Parathyroid adenoma (tissue), 2 donors: Measurements from ENCODE around the gene ATP8B3.

Experiments used
- H2AFZ ChIP-seq: fragments of 300-600 bp; sonication (generic); one replicate; pipeline ENCODE4 v1.7.0; 2017; ENCODE audit warnings: antibody characterized with exemption, mild to moderate bottlenecking
- H3K27ac ChIP-seq: fragments of 300-600 bp; sonication (generic); one replicate; pipeline ENCODE4 v1.7.0; 2017
- H3K27me3 ChIP-seq: fragments of 300-600 bp; sonication (generic); one replicate; pipeline ENCODE4 v1.7.0; 2017; ENCODE audit warnings: low read length; ENCODE audit not compliant: control insufficient read depth, insufficient read depth
- H3K36me3 ChIP-seq: fragments of 300-600 bp; sonication (generic); one replicate; pipeline ENCODE4 v1.7.0; 2017; ENCODE audit warnings: low read length; ENCODE audit not compliant: control insufficient read depth, insufficient read depth
- H3K4me1 ChIP-seq: fragments of 300-600 bp; sonication (generic); one replicate; pipeline ENCODE4 v1.7.0; 2017; ENCODE audit warnings: control low read depth
- H3K4me2 ChIP-seq: fragments of 300-600 bp; sonication (generic); one replicate; pipeline ENCODE4 v1.7.0; 2017; ENCODE audit warnings: low read length
- H3K4me3 ChIP-seq: fragments of 300-600 bp; sonication (generic); one replicate; pipeline ENCODE4 v1.7.0; 2017; ENCODE audit warnings: low read depth, low read length
- H3K79me2 ChIP-seq: fragments of 300-600 bp; sonication (generic); one replicate; pipeline ENCODE4 v1.7.0; 2017; ENCODE audit warnings: control low read depth
- H3K9ac ChIP-seq: fragments of 300-600 bp; sonication (generic); one replicate; pipeline ENCODE4 v1.7.0; 2017; ENCODE audit warnings: mild to moderate bottlenecking
- H3K9me3 ChIP-seq: fragments of 300-600 bp; sonication (generic); one replicate; pipeline ENCODE4 v1.7.0; 2017; ENCODE audit warnings: low read length; ENCODE audit not compliant: control insufficient read depth
- TF ChIP-seq, protein P1 (sequence below): fragments of 300-600 bp; sonication (generic); IDR thresholded peaks from one replicate; pipeline ENCODE4 v1.7.0; 2017; ENCODE audit warnings: antibody characterized with exemption, mild to moderate bottlenecking
- donor health status: primary hyperparathyroidism.

Gene ATP8B3

DNA sequence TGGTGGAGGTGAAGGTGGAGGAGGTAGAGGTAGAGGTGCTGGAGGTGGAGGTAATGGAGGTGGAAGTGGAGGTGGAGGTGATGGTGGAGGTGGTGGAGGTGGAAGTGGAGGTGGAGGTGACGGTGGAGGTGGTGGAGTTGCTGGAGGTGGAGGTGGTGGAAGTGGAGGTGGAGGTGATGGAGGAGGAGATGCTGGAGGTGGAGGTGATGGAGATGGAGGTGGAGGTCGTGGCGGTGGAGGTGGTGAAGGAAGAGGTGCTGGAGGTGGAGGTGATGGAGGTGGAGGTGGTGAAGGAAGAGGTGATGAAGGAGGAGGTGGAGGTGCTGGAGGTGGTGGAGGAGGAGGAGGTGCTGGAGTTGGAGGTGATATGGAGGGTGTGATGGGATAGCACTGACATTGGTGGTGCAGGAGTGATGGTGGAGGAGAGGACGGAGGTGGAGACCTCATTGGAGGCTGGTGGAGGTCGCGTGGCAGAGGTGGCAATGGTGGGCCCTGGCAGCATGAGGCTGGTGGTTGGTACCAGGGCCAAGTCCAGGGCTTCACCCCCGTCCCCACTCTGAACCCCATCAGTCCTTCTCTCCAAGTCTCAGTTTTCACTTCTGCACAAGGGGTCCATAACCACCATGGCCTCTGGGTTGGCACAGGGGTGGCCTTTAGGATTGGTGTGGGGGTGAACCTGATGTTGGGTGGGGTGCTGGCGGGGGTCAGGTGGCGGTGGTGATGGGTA is 43.0 kb downstream of the ATP8B3 start:
- H3K36me3 ChIP-seq, result no peaks in the 10 kb centered on the region
- TF ChIP-seq, protein P1, sequence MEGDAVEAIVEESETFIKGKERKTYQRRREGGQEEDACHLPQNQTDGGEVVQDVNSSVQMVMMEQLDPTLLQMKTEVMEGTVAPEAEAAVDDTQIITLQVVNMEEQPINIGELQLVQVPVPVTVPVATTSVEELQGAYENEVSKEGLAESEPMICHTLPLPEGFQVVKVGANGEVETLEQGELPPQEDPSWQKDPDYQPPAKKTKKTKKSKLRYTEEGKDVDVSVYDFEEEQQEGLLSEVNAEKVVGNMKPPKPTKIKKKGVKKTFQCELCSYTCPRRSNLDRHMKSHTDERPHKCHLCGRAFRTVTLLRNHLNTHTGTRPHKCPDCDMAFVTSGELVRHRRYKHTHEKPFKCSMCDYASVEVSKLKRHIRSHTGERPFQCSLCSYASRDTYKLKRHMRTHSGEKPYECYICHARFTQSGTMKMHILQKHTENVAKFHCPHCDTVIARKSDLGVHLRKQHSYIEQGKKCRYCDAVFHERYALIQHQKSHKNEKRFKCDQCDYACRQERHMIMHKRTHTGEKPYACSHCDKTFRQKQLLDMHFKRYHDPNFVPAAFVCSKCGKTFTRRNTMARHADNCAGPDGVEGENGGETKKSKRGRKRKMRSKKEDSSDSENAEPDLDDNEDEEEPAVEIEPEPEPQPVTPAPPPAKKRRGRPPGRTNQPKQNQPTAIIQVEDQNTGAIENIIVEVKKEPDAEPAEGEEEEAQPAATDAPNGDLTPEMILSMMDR, result no peak
- H3K4me1 ChIP-seq, result no peaks in the 10 kb centered on the region
- no peak overlapping the region for H3K4me2 ChIP-seq
- H3K4me3 ChIP-seq, result no peak overlapping the region
- no peak overlapping the region for H3K9ac ChIP-seq
- H3K9me3 ChIP-seq, result no peaks in the 10 kb centered on the region
- peaks cover 16% of the 10 kb centered on the region for H3K27me3 ChIP-seq
- no peak overlapping the region for H2AFZ ChIP-seq
- H3K79me2 ChIP-seq, result no peaks in the 10 kb centered on the region
- no peak overlapping the region for H3K27ac ChIP-seq

DNA sequence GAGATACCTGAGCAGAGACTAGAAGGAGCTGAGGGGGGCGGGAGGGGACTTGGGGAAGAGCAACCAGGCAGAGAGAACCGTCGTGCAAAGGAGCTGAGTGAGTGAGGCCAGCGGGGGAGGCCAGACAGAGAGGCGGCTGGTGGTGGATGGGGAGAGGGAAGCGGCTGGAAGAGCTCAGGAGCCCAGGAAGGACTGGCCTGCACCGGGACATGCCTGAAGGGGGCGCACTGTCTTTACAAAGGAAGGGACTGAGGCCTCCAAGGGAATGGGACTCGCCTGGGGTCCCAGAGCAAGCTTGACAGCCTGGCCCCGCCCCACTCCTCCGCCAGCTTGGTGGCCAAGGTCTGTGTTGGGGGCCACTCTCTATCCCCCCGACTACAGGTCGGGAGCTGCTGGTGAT is 43.8 kb downstream of the ATP8B3 start:
- Histone ChIP-seq H3K4me3 (no peak overlapping the region), H3K36me3 (no peaks in the 10 kb centered on the region), H3K27ac (no peak overlapping the region), H3K9me3 (no peaks in the 10 kb centered on the region), H3K4me1 (no peaks in the 10 kb centered on the region), H3K79me2 (no peaks in the 10 kb centered on the region), H3K9ac (no peak overlapping the region), H3K27me3 (peaks cover 16% of the 10 kb centered on the region), H3K4me2 (no peak overlapping the region), H2AFZ (no peak overlapping the region)
- TF ChIP-seq, protein P1, result no peak

DNA sequence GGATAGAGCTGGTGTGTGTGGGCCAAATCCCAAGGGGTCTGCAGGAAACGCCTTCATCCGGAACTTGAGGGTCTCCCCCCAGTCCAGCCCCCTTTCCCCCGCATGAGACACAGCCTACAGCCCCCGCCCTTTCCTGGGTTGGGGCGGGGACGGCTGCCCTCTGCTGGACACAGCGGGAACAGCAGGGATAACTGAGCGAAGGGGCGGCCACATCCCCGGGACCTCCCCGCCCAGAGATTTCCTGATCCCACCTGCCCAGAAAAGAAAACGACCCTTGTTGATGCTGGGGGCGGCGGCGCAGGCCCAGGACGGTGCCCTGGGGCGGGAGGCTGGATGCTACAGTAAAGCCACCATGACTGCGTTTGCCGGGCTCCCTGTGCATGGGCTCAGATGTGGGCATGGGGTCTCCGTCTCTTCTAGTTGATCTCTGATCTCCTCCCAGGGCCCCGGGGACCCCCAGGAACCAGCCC is 44.6 kb downstream of the ATP8B3 start:
- Histone ChIP-seq H3K79me2 (no peaks in the 10 kb centered on the region), H3K4me3 (no peak overlapping the region), H3K9ac (no peak overlapping the region), H3K9me3 (no peaks in the 10 kb centered on the region), H3K36me3 (no peaks in the 10 kb centered on the region), H3K27ac (no peak overlapping the region), H3K4me1 (no peaks in the 10 kb centered on the region), H3K27me3 (peaks cover 16% of the 10 kb centered on the region), H2AFZ (no peak overlapping the region), H3K4me2 (no peak overlapping the region)
- TF ChIP-seq, protein P1, result peak; percentile 96

- no peak overlapping the region for H3K9ac ChIP-seq
- no peaks in the 10 kb centered on the region for H3K79me2 ChIP-seq
- H3K36me3 ChIP-seq, result no peaks in the 10 kb centered on the region
- H3K4me1 ChIP-seq, result no peaks in the 10 kb centered on the region
- peaks cover 18% of the 10 kb centered on the region for H3K27me3 ChIP-seq
- H3K9me3 ChIP-seq, result no peaks in the 10 kb centered on the region
- no peak overlapping the region for H3K4me2 ChIP-seq
- no peak overlapping the region for H3K27ac ChIP-seq
- TF ChIP-seq, protein P1, result no peak
- H2AFZ ChIP-seq, result no peak overlapping the region
- H3K4me3 ChIP-seq, result no peak overlapping the region
Observed at GRCh38 chr19:1766800-1767352, 45.2 kb downstream of the ATP8B3 start.
